ENCODE results near the gene TTPAL. TPM values are rescaled to one million over a fixed set of nuclear protein-coding genes. Genes with fewer than 3 reads are reported as not detected.

Gene TTPAL
- polyA plus RNA-seq, 1 of the 3 experiments (the other 2 are of a cell fraction), result 5.7 TPM

DNA sequence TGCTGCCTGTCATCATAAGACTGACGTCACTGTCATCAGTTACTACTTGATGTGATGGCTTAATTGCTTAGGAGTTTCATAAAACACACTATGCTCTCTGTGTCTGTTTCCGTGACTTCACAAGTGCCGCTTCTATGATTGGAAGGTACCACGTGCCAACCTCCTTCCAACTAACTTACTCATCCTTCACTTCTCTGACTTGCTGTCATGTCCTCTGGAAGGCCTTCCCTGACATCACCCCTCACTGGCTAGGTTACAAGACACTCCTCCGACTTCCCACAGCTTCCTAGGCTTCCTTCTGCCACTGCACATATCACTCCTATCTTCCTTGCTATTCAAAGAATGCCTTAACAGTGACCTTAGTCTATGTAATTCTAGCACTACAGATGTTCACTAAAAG lies 25.8 kb downstream of the TTPAL start:
- Histone ChIP-seq H3K79me2 (ENCODE audit: insufficient read depth) (peaks cover 12% of the 10 kb centered on the region; the same call in 1 of the 2 replicates), H3K9me2 (no peaks in the 10 kb centered on the region), H3F3A (replicated peaks; ENCODE audit: insufficient read depth) (peaks cover 18% of the 10 kb centered on the region), H3K9me3 (no peaks in the 10 kb centered on the region), H3K4me2 (no peak overlapping the region), H2AFZ (ENCODE audit: low read depth) (no peak overlapping the region), H4K20me1 (ENCODE audit: insufficient read depth) (no peaks in the 10 kb centered on the region), H3K27me3 (ENCODE audit: insufficient read depth) (no peaks in the 10 kb centered on the region), H3K9ac (peak overlapping the region; percentile 17; the same call in 1 of the 2 replicates), H3K4me3 (ENCODE audit: low read depth in 2 of 2, low read length in 1 of 2) (no peak overlapping the region), H3K36me3 (replicated peaks in 1 of 2; ENCODE audit: control insufficient read depth in 1 of 2, insufficient read depth in 2 of 2, low read length in 1 of 2) (peaks cover 68 to 71% of the 10 kb centered on the region in 2 experiments), H3K4me1 (ENCODE audit: control insufficient read depth in 1 of 2, insufficient read depth in 2 of 2, low read depth in 1 of 2, low read length in 1 of 2) (peaks cover 0 to 15% of the 10 kb centered on the region in 2 experiments; a peak in 2 of 4 replicates), H3K27ac (ENCODE audit: low read depth in 2 of 2, low read length in 1 of 2) (peak overlapping the region in 1 of 2 experiments; percentile 56; a peak in 2 of 4 replicates)
- CTCF ChIA-PET, result interaction anchor here (1.3 kb wide), 1 partner anchor 109 kb away, joined by 3 read pairs; no protein-coding TSS in a partner anchor
- POLR2A ChIA-PET, result no interaction called here
- no peak for DNase-seq
- no peak for TF ChIP-seq EP300 (IDR thresholded peaks at IDR 0.05; ENCODE audit: borderline replicate concordance in 1 of 2, low read depth in 1 of 2, low read length in 1 of 2)
- WGBS (ENCODE audit: low lambda C conversion rate), result 86% methylated on average over 5 of the region's 5 CpGs

DNA sequence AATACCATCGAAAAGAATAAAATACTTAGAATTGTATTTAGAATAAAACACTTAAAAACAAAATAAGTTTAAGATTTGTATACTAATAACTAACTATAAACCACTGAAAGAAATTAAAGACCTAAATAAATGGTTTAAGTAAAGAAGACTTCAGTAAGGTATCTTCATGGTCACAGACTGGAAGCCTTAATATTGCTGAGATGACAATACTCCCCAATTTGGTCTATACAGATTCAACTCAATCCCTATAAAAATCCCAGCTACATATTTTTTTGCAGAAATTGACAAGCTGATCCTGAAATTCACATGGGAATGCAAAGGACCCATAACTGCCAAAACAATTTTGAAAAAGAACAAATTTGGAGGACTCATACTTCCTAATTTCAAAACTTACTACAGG lies 27.3 kb downstream of the TTPAL start:
- Histone ChIP-seq H3K27ac (ENCODE audit: low read depth in 2 of 2, low read length in 1 of 2) (no peak overlapping the region; a peak in 1 of 4 replicates), H3K9me2 (no peaks in the 10 kb centered on the region), H3K4me2 (no peak overlapping the region), H4K20me1 (ENCODE audit: insufficient read depth) (no peaks in the 10 kb centered on the region), H3K79me2 (ENCODE audit: insufficient read depth) (peaks cover 18% of the 10 kb centered on the region; the same call in 1 of the 2 replicates), H3K4me3 (ENCODE audit: low read depth in 2 of 2, low read length in 1 of 2) (no peak overlapping the region), H3K27me3 (ENCODE audit: insufficient read depth) (no peaks in the 10 kb centered on the region), H2AFZ (ENCODE audit: low read depth) (no peak overlapping the region), H3K4me1 (ENCODE audit: control insufficient read depth in 1 of 2, insufficient read depth in 2 of 2, low read depth in 1 of 2, low read length in 1 of 2) (peaks cover 0 to 2% of the 10 kb centered on the region in 2 experiments; a peak in 2 of 4 replicates), H3K9ac (no peak overlapping the region), H3K9me3 (no peaks in the 10 kb centered on the region), H3K36me3 (replicated peaks in 1 of 2; ENCODE audit: control insufficient read depth in 1 of 2, insufficient read depth in 2 of 2, low read length in 1 of 2) (peaks cover 67 to 84% of the 10 kb centered on the region in 2 experiments), H3F3A (replicated peaks; ENCODE audit: insufficient read depth) (peaks cover 9% of the 10 kb centered on the region)
- WGBS (ENCODE audit: low lambda C conversion rate), result 94% methylated on average over 1 of the region's 1 CpG
- POLR2A ChIA-PET, result no interaction called here
- CTCF ChIA-PET, result interaction anchor here (0.7 to 0.9 kb wide), 2 partner anchors 9 to 106 kb away, joined by 3 to 4 read pairs; no protein-coding TSS in a partner anchor
- DNase-seq, result no peak
- TF ChIP-seq GABPA (IDR thresholded peaks at IDR 0.05; ENCODE audit: low read depth), result no peak
- TF ChIP-seq, protein P1, sequence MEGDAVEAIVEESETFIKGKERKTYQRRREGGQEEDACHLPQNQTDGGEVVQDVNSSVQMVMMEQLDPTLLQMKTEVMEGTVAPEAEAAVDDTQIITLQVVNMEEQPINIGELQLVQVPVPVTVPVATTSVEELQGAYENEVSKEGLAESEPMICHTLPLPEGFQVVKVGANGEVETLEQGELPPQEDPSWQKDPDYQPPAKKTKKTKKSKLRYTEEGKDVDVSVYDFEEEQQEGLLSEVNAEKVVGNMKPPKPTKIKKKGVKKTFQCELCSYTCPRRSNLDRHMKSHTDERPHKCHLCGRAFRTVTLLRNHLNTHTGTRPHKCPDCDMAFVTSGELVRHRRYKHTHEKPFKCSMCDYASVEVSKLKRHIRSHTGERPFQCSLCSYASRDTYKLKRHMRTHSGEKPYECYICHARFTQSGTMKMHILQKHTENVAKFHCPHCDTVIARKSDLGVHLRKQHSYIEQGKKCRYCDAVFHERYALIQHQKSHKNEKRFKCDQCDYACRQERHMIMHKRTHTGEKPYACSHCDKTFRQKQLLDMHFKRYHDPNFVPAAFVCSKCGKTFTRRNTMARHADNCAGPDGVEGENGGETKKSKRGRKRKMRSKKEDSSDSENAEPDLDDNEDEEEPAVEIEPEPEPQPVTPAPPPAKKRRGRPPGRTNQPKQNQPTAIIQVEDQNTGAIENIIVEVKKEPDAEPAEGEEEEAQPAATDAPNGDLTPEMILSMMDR (IDR thresholded peaks at IDR 0.05), result no peak
- no peak for TF ChIP-seq FOXJ3 (CRISPR knock-in tag; IDR thresholded peaks at IDR 0.05)
- no peak for TF ChIP-seq EP300 (IDR thresholded peaks at IDR 0.05; ENCODE audit: borderline replicate concordance in 1 of 2, low read depth in 1 of 2, low read length in 1 of 2)
- TF ChIP-seq TEAD4 (IDR thresholded peaks at IDR 0.05; ENCODE audit: borderline replicate concordance, insufficient read depth), result no peak
- TF ChIP-seq SMC3 (IDR thresholded peaks at IDR 0.05; ENCODE audit: low read depth, low read length), result no peak
- TF ChIP-seq MXI1 (IDR thresholded peaks at IDR 0.05; ENCODE audit: low read depth, low read length), result no peak
- TF ChIP-seq ELF1 (IDR thresholded peaks at IDR 0.05), result no peak
- no peak for TF ChIP-seq FOSL2 (IDR thresholded peaks at IDR 0.05; ENCODE audit: borderline replicate concordance, low read depth)
- TF ChIP-seq POLR2AphosphoS5 (IDR thresholded peaks at IDR 0.05; ENCODE audit: low read depth, low read length), result no peak
- TF ChIP-seq RAD21 (IDR thresholded peaks at IDR 0.05; ENCODE audit: low read length), result no peak
- TF ChIP-seq, protein P2, sequence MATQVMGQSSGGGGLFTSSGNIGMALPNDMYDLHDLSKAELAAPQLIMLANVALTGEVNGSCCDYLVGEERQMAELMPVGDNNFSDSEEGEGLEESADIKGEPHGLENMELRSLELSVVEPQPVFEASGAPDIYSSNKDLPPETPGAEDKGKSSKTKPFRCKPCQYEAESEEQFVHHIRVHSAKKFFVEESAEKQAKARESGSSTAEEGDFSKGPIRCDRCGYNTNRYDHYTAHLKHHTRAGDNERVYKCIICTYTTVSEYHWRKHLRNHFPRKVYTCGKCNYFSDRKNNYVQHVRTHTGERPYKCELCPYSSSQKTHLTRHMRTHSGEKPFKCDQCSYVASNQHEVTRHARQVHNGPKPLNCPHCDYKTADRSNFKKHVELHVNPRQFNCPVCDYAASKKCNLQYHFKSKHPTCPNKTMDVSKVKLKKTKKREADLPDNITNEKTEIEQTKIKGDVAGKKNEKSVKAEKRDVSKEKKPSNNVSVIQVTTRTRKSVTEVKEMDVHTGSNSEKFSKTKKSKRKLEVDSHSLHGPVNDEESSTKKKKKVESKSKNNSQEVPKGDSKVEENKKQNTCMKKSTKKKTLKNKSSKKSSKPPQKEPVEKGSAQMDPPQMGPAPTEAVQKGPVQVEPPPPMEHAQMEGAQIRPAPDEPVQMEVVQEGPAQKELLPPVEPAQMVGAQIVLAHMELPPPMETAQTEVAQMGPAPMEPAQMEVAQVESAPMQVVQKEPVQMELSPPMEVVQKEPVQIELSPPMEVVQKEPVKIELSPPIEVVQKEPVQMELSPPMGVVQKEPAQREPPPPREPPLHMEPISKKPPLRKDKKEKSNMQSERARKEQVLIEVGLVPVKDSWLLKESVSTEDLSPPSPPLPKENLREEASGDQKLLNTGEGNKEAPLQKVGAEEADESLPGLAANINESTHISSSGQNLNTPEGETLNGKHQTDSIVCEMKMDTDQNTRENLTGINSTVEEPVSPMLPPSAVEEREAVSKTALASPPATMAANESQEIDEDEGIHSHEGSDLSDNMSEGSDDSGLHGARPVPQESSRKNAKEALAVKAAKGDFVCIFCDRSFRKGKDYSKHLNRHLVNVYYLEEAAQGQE (IDR thresholded peaks at IDR 0.05; ENCODE audit: low read depth, low read length), result no peak
- TF ChIP-seq, protein P3, sequence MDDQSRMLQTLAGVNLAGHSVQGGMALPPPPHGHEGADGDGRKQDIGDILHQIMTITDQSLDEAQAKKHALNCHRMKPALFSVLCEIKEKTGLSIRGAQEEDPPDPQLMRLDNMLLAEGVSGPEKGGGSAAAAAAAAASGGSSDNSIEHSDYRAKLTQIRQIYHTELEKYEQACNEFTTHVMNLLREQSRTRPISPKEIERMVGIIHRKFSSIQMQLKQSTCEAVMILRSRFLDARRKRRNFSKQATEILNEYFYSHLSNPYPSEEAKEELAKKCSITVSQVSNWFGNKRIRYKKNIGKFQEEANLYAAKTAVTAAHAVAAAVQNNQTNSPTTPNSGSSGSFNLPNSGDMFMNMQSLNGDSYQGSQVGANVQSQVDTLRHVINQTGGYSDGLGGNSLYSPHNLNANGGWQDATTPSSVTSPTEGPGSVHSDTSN (IDR thresholded peaks at IDR 0.05), result no peak
- no peak for TF ChIP-seq TAF1 (IDR thresholded peaks at IDR 0.05; ENCODE audit: borderline replicate concordance, low read depth, low read length)
- TF ChIP-seq MEF2A (IDR thresholded peaks at IDR 0.05; ENCODE audit: borderline replicate concordance, low read depth), result no peak
- no peak for TF ChIP-seq JUND (IDR thresholded peaks at IDR 0.05)
- TF ChIP-seq RCOR1 (IDR thresholded peaks at IDR 0.05; ENCODE audit: low read length), result no peak
